GM23338 (cell line): Measurements from ENCODE around the gene WNT9A. TPM values are rescaled to one million over a fixed set of nuclear protein-coding genes. Genes with fewer than 3 reads are reported as not detected.

Source experiments
- ATAC-seq: fragments of 200-7000 bp; cut with Tn5 transposase; 3 replicates; pipeline ENCODE4 v1.9.1; 2020
- DNase-seq: peaks from one replicate; pipeline ENCODE4 v3.0.0-alpha.2; 2015; ENCODE audit warnings: low spot score
- H2AFZ ChIP-seq: fragments of 200-600 bp; sonication (generic); 2 replicates; pipeline ENCODE4 v1.8.0; 2016; ENCODE audit warnings: antibody characterized with exemption, mild to moderate bottlenecking, moderate library complexity
- H3F3A ChIP-seq: fragments of 200-600 bp; sonication (generic); replicated peaks from 2 replicates; pipeline ENCODE4 v1.8.0; 2017; ENCODE audit warnings: antibody characterized with exemption, mixed run types, low read depth
- H3K27ac ChIP-seq: fragments of 200-600 bp; sonication (generic); 2 replicates; pipeline ENCODE4 v1.6.1; 2016; ENCODE audit warnings: low read depth
- H3K27me3 ChIP-seq: fragments of 200-600 bp; sonication (generic); 2 replicates; pipeline ENCODE4 v1.8.0; 2016; ENCODE audit warnings: mild to moderate bottlenecking, mixed run types, moderate library complexity; ENCODE audit not compliant: insufficient read depth
- H3K36me3 ChIP-seq: fragments of 200-600 bp; sonication (generic); 2 replicates; pipeline ENCODE4 v1.8.0; 2016; ENCODE audit warnings: mild to moderate bottlenecking; ENCODE audit not compliant: insufficient read depth
- H3K4me1 ChIP-seq: fragments of 200-600 bp; sonication (generic); 2 replicates; pipeline ENCODE4 v1.8.0; 2016; ENCODE audit warnings: mild to moderate bottlenecking, moderate library complexity; ENCODE audit not compliant: insufficient read depth
- H3K4me2 ChIP-seq: fragments of 200-600 bp; sonication (generic); 2 replicates; pipeline ENCODE4 v1.7.1; 2017; ENCODE audit warnings: mixed run types
- H3K4me3 ChIP-seq: fragments of 200-600 bp; sonication (generic); 2 replicates; pipeline ENCODE4 v1.6.1; 2016; ENCODE audit warnings: mixed run types
- H3K79me2 ChIP-seq: fragments of 200-600 bp; sonication (generic); replicated peaks from 2 replicates; pipeline ENCODE4 v1.8.0; 2017; ENCODE audit warnings: mild to moderate bottlenecking; ENCODE audit not compliant: insufficient read depth
- H3K9me2 ChIP-seq: fragments of 200-600 bp; sonication (generic); 2 replicates; pipeline ENCODE4 v1.8.0; 2017; ENCODE audit not compliant: insufficient read depth
- H4K20me1 ChIP-seq: fragments of 200-600 bp; sonication (generic); replicated peaks from 2 replicates; pipeline ENCODE4 v1.8.0; 2017; ENCODE audit warnings: mild to moderate bottlenecking; ENCODE audit not compliant: insufficient read depth
- H3K27ac Mint-ChIP-seq: 2 replicates; pipeline ENCODE4 v1.8.0; 2020; ENCODE audit warnings: inconsistent platforms, mild to moderate bottlenecking, moderate library complexity, mixed read lengths
- H3K27me3 Mint-ChIP-seq: 3 replicates; pipeline ENCODE4 v1.8.0; 2022; ENCODE audit warnings: low read depth, mild to moderate bottlenecking, moderate library complexity, mixed read lengths, inconsistent platforms; ENCODE audit not compliant: insufficient read depth, poor library complexity
- H3K36me3 Mint-ChIP-seq: 3 replicates; pipeline ENCODE4 v1.8.0; 2021; ENCODE audit warnings: low read depth, mild to moderate bottlenecking, inconsistent platforms, moderate library complexity, mixed read lengths
- H3K4me1 Mint-ChIP-seq: 3 replicates; pipeline ENCODE4 v1.8.0; 2020; ENCODE audit warnings: mild to moderate bottlenecking, inconsistent platforms, mixed read lengths
- H3K4me3 Mint-ChIP-seq: 3 replicates; pipeline ENCODE4 v1.8.0; 2021; ENCODE audit warnings: moderate library complexity, mild to moderate bottlenecking, inconsistent platforms, mixed read lengths
- H3K9me3 Mint-ChIP-seq: 3 replicates; pipeline ENCODE4 v1.8.0; 2020; ENCODE audit warnings: moderate library complexity, mild to moderate bottlenecking, inconsistent platforms, mixed read lengths
- CREB1 ChIP-seq: fragments of 250-450 bp; sonication (Bioruptor Pico); IDR thresholded peaks from 2 replicates; pipeline ENCODE4 v1.5.0; 2020; ENCODE audit warnings: low read depth, mild to moderate bottlenecking, moderate library complexity
- EZH2 ChIP-seq: fragments of 200-600 bp; sonication (generic); IDR thresholded peaks from one replicate; pipeline ENCODE4 v1.8.0; 2017; ENCODE audit warnings: antibody characterized with exemption, mild to moderate bottlenecking, low read depth; ENCODE audit not compliant: unreplicated experiment
- EZH2phosphoT487 ChIP-seq: fragments of 200-600 bp; sonication (generic); IDR thresholded peaks from one replicate; pipeline ENCODE4 v1.8.1; 2018; ENCODE audit warnings: antibody characterized with exemption; ENCODE audit not compliant: unreplicated experiment
- POLR2AphosphoS5 ChIP-seq: IDR thresholded peaks from 2 replicates; pipeline ENCODE4 v1.6.1; 2016; ENCODE audit warnings: antibody characterized with exemption, low read depth
- ZNF114 ChIP-seq: fragments of 250-450 bp; sonication (Bioruptor Pico); IDR thresholded peaks from 2 replicates; pipeline ENCODE4 v1.5.0; 2020; ENCODE audit warnings: mild to moderate bottlenecking, moderate library complexity
- ZNF331 ChIP-seq: fragments of 250-450 bp; sonication (Bioruptor Pico); IDR thresholded peaks from 2 replicates; pipeline ENCODE4 v1.5.0; 2020; ENCODE audit warnings: low read depth, mild to moderate bottlenecking, moderate library complexity
- polyA plus RNA-seq: library from polyadenylated mRNA; unstranded; fragments of >200 nt; fragmentation: Nextera tagmentation; extraction: Ambion mirVana; gene quantifications from 2 replicates; pipeline ENCODE4 v1.2.1, GENCODE V29; 2016
- total RNA-seq: library from RNA; depleted of rRNA; stranded (reverse); fragments of >200 nt; shearing (Covaris generic); gene quantifications from 2 replicates; pipeline ENCODE4 v1.2.3, GENCODE V29; 2014
- TF ChIP-seq, protein P1 (sequence below): IDR thresholded peaks from one replicate; pipeline ENCODE4 v1.6.1; 2018; ENCODE audit warnings: antibody characterized with exemption; ENCODE audit not compliant: unreplicated experiment
- TF ChIP-seq, protein P2 (sequence below), 2 experiments: fragments of 200-600 bp in 1 of 2; sonication (generic) in 1 of 2; conservative IDR thresholded peaks; 2 replicates each; pipeline versions ENCODE4 v1.5.1 to v1.6.1; 2016 to 2017; ENCODE audit warnings: antibody characterized with exemption in 2 of 2, low read depth in 2 of 2, mild to moderate bottlenecking in 2 of 2, moderate library complexity in 1 of 2
- TF ChIP-seq, protein P3 (sequence below): IDR thresholded peaks from 2 replicates; pipeline ENCODE4 v1.6.1; 2016; ENCODE audit warnings: antibody characterized with exemption

Gene WNT9A
- total and polyA plus RNA-seq, 2 experiments from 2014 or later, result 0.06 to 2.0 TPM

DNA sequence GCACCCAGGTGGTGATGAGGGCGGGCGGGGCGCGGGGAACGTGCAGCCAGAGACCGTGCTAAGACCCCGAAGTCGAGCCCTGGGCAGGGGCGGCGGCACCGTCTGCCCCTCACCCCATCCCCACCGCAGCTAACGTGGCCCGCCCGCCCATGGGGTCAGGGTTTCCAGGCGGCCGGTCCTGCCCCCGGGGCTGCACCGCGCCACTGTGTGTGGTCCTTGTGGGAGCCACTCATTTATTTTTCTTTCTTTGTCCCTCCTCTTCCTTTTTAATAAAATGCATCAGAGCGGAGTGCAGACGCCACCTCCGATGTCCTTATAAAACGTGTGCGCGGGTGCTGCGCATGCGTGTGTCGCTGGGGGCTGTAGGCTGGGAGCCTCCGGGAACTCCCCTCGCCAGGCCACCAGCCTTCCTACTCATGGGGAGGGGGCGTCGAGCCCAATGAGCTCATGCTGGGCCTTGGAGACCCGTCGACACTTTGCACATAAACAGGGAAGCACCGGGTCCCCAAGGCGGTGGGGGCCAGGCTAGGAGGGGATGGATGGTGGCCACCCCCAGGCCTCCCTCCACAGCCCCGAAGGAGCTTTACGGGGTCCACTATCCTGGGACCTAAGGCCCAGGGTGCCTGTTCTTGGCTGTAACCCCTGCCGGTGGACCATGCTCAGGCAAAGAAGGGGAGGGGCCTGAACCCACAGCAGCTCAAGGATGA lies 59.9 kb downstream of the WNT9A start:
- DNase-seq (peak; percentile 79), ATAC-seq (peak; percentile 49)
- Histone ChIP-seq H3K4me2 (peak overlapping the region; percentile 86), H3K79me2 (no peaks in the 10 kb centered on the region), H3K27me3 (no peaks in the 10 kb centered on the region), H3K27ac (no peak overlapping the region; the same call in 1 of the 2 replicates), H3K9me2 (no peaks in the 10 kb centered on the region), H3K4me3 (peak overlapping the region; percentile 77), H4K20me1 (no peaks in the 10 kb centered on the region), H3F3A (no peaks in the 10 kb centered on the region), H2AFZ (peak overlapping the region; percentile 96), H3K4me1 (peaks cover 8% of the 10 kb centered on the region; the same call in 1 of the 2 replicates), H3K36me3 (no peaks in the 10 kb centered on the region)
- peaks cover 10% of the 10 kb centered on the region for H3K27me3 Mint-ChIP-seq
- H3K27ac Mint-ChIP-seq, result peak overlapping the region; percentile 70; the same call in 1 of the 2 replicates
- peak; percentile 49; the same call in 1 of the 2 replicates for TF ChIP-seq POLR2AphosphoS5
- TF ChIP-seq CREB1, result no peak
- H3K36me3 Mint-ChIP-seq, result no peaks in the 10 kb centered on the region; the same call in 2 of the 3 replicates
- H3K4me1 Mint-ChIP-seq, result peaks cover 18% of the 10 kb centered on the region
- no peaks in the 10 kb centered on the region for H3K9me3 Mint-ChIP-seq
- H3K4me3 Mint-ChIP-seq, result peak overlapping the region; percentile 78

DNA sequence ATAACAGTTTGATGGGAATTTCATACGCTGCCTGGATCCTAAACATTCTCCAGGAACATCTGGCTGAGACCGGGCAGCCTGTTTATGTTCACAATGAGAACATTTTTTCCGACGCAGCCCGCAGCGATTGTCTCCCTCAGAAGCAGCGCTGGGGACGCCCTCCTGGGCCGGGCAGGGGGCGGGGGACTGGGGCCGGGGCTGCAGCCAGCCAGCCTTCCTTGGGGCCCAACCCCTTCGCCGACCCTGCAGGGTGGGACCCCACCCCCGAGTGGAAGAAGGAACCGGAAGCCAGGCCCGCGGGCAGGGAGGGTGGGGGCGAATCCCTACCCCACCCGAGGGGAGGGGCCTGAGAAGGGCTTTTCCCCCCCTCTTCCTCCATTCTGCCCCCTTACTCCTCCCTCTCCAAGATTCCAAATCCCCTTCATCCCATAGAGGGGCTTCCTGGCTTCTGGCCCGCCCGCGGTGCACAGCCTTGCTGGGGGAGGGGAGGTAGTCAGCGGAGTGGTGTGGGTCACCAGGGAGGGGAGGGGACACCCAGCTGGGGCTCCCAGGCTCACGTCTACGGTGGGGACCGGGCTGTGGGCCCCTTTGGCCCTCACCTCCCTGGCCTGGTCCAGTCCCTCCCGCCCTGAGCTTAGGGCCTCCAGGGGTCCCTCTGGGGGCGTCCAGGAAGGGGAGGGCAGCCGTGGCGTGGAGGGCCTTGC lies 60.6 kb downstream of the WNT9A start:
- H3K4me1 Mint-ChIP-seq, result peaks cover 11% of the 10 kb centered on the region
- Histone ChIP-seq H3K4me1 (peaks cover 6% of the 10 kb centered on the region; the same call in 1 of the 2 replicates), H3K79me2 (no peaks in the 10 kb centered on the region), H4K20me1 (no peaks in the 10 kb centered on the region), H2AFZ (peak overlapping the region; percentile 96), H3K36me3 (no peaks in the 10 kb centered on the region), H3K27ac (no peak overlapping the region), H3K4me2 (peak overlapping the region; percentile 86), H3K9me2 (no peaks in the 10 kb centered on the region), H3K27me3 (no peaks in the 10 kb centered on the region), H3F3A (no peaks in the 10 kb centered on the region), H3K4me3 (peak overlapping the region; percentile 77)
- H3K27ac Mint-ChIP-seq, result no peak overlapping the region
- peaks cover 10% of the 10 kb centered on the region for H3K27me3 Mint-ChIP-seq
- ATAC-seq (peak; percentile 52), DNase-seq (peak; percentile 59)
- peak overlapping the region; percentile 58; the same call in 2 of the 3 replicates for H3K4me3 Mint-ChIP-seq
- peaks cover 2% of the 10 kb centered on the region; the same call in 1 of the 3 replicates for H3K36me3 Mint-ChIP-seq
- H3K9me3 Mint-ChIP-seq, result no peaks in the 10 kb centered on the region
- TF ChIP-seq, protein P1, sequence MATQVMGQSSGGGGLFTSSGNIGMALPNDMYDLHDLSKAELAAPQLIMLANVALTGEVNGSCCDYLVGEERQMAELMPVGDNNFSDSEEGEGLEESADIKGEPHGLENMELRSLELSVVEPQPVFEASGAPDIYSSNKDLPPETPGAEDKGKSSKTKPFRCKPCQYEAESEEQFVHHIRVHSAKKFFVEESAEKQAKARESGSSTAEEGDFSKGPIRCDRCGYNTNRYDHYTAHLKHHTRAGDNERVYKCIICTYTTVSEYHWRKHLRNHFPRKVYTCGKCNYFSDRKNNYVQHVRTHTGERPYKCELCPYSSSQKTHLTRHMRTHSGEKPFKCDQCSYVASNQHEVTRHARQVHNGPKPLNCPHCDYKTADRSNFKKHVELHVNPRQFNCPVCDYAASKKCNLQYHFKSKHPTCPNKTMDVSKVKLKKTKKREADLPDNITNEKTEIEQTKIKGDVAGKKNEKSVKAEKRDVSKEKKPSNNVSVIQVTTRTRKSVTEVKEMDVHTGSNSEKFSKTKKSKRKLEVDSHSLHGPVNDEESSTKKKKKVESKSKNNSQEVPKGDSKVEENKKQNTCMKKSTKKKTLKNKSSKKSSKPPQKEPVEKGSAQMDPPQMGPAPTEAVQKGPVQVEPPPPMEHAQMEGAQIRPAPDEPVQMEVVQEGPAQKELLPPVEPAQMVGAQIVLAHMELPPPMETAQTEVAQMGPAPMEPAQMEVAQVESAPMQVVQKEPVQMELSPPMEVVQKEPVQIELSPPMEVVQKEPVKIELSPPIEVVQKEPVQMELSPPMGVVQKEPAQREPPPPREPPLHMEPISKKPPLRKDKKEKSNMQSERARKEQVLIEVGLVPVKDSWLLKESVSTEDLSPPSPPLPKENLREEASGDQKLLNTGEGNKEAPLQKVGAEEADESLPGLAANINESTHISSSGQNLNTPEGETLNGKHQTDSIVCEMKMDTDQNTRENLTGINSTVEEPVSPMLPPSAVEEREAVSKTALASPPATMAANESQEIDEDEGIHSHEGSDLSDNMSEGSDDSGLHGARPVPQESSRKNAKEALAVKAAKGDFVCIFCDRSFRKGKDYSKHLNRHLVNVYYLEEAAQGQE, result no peak
- TF ChIP-seq EZH2, result no peak
- TF ChIP-seq POLR2AphosphoS5, result no peak; the same call in 1 of the 2 replicates
- TF ChIP-seq EZH2phosphoT487, result no peak
- no peak for TF ChIP-seq CREB1
- TF ChIP-seq, protein P2, sequence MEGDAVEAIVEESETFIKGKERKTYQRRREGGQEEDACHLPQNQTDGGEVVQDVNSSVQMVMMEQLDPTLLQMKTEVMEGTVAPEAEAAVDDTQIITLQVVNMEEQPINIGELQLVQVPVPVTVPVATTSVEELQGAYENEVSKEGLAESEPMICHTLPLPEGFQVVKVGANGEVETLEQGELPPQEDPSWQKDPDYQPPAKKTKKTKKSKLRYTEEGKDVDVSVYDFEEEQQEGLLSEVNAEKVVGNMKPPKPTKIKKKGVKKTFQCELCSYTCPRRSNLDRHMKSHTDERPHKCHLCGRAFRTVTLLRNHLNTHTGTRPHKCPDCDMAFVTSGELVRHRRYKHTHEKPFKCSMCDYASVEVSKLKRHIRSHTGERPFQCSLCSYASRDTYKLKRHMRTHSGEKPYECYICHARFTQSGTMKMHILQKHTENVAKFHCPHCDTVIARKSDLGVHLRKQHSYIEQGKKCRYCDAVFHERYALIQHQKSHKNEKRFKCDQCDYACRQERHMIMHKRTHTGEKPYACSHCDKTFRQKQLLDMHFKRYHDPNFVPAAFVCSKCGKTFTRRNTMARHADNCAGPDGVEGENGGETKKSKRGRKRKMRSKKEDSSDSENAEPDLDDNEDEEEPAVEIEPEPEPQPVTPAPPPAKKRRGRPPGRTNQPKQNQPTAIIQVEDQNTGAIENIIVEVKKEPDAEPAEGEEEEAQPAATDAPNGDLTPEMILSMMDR (conservative IDR thresholded peaks at IDR 0.05; ENCODE audit: low read depth in 2 of 2), result no peak
- no peak for TF ChIP-seq ZNF331 (CRISPR knock-in tag)
- TF ChIP-seq, protein P3, sequence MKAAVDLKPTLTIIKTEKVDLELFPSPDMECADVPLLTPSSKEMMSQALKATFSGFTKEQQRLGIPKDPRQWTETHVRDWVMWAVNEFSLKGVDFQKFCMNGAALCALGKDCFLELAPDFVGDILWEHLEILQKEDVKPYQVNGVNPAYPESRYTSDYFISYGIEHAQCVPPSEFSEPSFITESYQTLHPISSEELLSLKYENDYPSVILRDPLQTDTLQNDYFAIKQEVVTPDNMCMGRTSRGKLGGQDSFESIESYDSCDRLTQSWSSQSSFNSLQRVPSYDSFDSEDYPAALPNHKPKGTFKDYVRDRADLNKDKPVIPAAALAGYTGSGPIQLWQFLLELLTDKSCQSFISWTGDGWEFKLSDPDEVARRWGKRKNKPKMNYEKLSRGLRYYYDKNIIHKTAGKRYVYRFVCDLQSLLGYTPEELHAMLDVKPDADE, result no peak
- no peak for TF ChIP-seq ZNF114 (CRISPR knock-in tag)
